Loucy (cell line): ENCODE results near the gene PODXL2.

Experiments used
- H2AFZ ChIP-seq: fragments of 200-600 bp; sonication (generic); 2 replicates; pipeline ENCODE4 v1.6.0; 2016; ENCODE audit warnings: antibody characterized with exemption, mild to moderate bottlenecking, low read length, moderate library complexity
- H3F3A ChIP-seq: fragments of 200-600 bp; 2 replicates; pipeline ENCODE4 v1.6.0; 2016; ENCODE audit warnings: antibody characterized with exemption, low read depth, mild to moderate bottlenecking
- H3K27me3 ChIP-seq: fragments of 200-600 bp; sonication (generic); 2 replicates; pipeline ENCODE4 v1.6.1; 2014; ENCODE audit warnings: low read length, mild to moderate bottlenecking; ENCODE audit not compliant: insufficient read depth, poor library complexity, severe bottlenecking
- H3K36me3 ChIP-seq: fragments of 200-600 bp; sonication (generic); 2 replicates; pipeline ENCODE4 v1.6.1; 2016; ENCODE audit warnings: low read length; ENCODE audit not compliant: insufficient read depth
- H3K4me1 ChIP-seq: fragments of 200-600 bp; sonication (generic); 2 replicates; pipeline ENCODE4 v1.5.1; 2014; ENCODE audit warnings: low read length, mild to moderate bottlenecking; ENCODE audit not compliant: insufficient read depth, poor library complexity, severe bottlenecking
- H3K4me2 ChIP-seq: fragments of 200-600 bp; sonication (generic); 2 replicates; pipeline ENCODE4 v1.6.0; 2014; ENCODE audit warnings: antibody characterized with exemption, low read length, low read depth, mild to moderate bottlenecking; ENCODE audit not compliant: poor library complexity, severe bottlenecking
- H3K4me3 ChIP-seq: fragments of 200-600 bp; sonication (generic); 2 replicates; pipeline ENCODE4 v1.5.1; 2014; ENCODE audit warnings: low read length, mild to moderate bottlenecking, mixed read lengths; ENCODE audit not compliant: poor library complexity, severe bottlenecking
- H3K79me2 ChIP-seq: fragments of 200-600 bp; sonication (generic); 2 replicates; pipeline ENCODE4 v1.6.1; 2014; ENCODE audit warnings: low read length; ENCODE audit not compliant: insufficient read depth
- H3K9ac ChIP-seq: fragments of 200-600 bp; sonication (generic); 2 replicates; pipeline ENCODE4 v1.6.0; 2014; ENCODE audit warnings: mild to moderate bottlenecking, low read depth, low read length, moderate library complexity; ENCODE audit not compliant: poor library complexity, severe bottlenecking
- H3K9me2 ChIP-seq: fragments of 200-600 bp; sonication (generic); replicated peaks from 2 replicates; pipeline ENCODE4 v1.6.1; 2016; ENCODE audit warnings: low read depth, low read length, mixed read lengths
- H3K9me3 ChIP-seq: fragments of 200-600 bp; sonication (generic); 2 replicates; pipeline ENCODE4 v1.6.1; 2014; ENCODE audit warnings: mild to moderate bottlenecking, antibody characterized with exemption, low read length, low read depth; ENCODE audit not compliant: insufficient read depth
- H4K20me1 ChIP-seq: fragments of 200-600 bp; sonication (generic); 2 replicates; pipeline ENCODE4 v1.6.0; 2014; ENCODE audit warnings: antibody characterized with exemption, low read length, mild to moderate bottlenecking; ENCODE audit not compliant: insufficient read depth, poor library complexity, severe bottlenecking
- CTCF ChIP-seq: fragments of 200-600 bp; sonication (generic); conservative IDR thresholded peaks from 2 replicates; pipeline ENCODE4 v1.5.1; 2014; ENCODE audit warnings: mild to moderate bottlenecking, antibody characterized with exemption, low read length
- EZH2phosphoT487 ChIP-seq: fragments of 200-600 bp; IDR thresholded peaks from 2 replicates; pipeline ENCODE4 v1.6.1; 2018; ENCODE audit warnings: antibody characterized with exemption, mild to moderate bottlenecking, moderate library complexity, borderline replicate concordance

The PODXL2 gene

GRCh38 chr3:127722091-127722784, 93.3 kb downstream of the PODXL2 start:
- TF ChIP-seq CTCF (no peak), EZH2phosphoT487 (no peak)
- Histone ChIP-seq H3F3A (no peaks in the 10 kb centered on the region), H3K36me3 (peaks cover 70% of the 10 kb centered on the region), H3K9me2 (no peaks in the 10 kb centered on the region), H3K9me3 (no peaks in the 10 kb centered on the region), H4K20me1 (no peaks in the 10 kb centered on the region), H3K4me3 (no peak overlapping the region), H3K9ac (no peak overlapping the region), H3K4me1 (no peaks in the 10 kb centered on the region), H3K79me2 (0 out of 2 replicates have a peak, but pooled peaks cover 5% of the 10 kb centered on the region), H2AFZ (no peak overlapping the region), H3K4me2 (no peak overlapping the region), H3K27me3 (no peaks in the 10 kb centered on the region)
